K562 (cell line): ENCODE data around the gene RNASE13. TPM values are rescaled to one million over a fixed set of nuclear protein-coding genes. Genes with fewer than 3 reads are reported as not detected.

Experiments used
- ATAC-seq: fragments of 200-7000 bp; cut with Tn5 transposase; 3 replicates; pipeline ENCODE4 v1.9.1; 2020; ENCODE audit warnings: moderate library complexity
- BruUV-seq: library from RNA; stranded (reverse); fragments of 400-500 nt; replicated peaks from 2 replicates; lab custom pipeline; 2021; lab: Mats Ljungman, UMichigan
- CTCF ChIA-PET: fragments of 300-600 bp; formaldehyde crosslinking; extraction: SDS; loops from one replicate; lab custom pipeline; 2021; ENCODE audit warnings: low intra/inter-chr PET ratio; lab: Yijun Ruan, JAX
- POLR2A ChIA-PET: fragments of 300-600, 350-650 bp; sonication (Branson Sonifier 250); formaldehyde crosslinking; extraction: SDS; loops from one replicate; lab custom pipeline; 2021; ENCODE audit warnings: antibody characterized with exemption, inconsistent platforms; lab: Yijun Ruan, JAX
- DNase-seq, 4 experiments: peaks; one replicate each; pipeline versions ENCODE4 v3.0.0 to v3.0.0-alpha.2; 2011 to 2018; ENCODE audit warnings: low spot score in 3 of 4, mixed read lengths in 3 of 4; ENCODE audit errors: extremely low read depth in 1 of 4
- FAIRE-seq: peaks from 2 replicates; lab custom pipeline; 2011; peaks lifted over from hg19 to GRCh38; lab: Jason Lieb, UNC
- H2AFZ ChIP-seq: 2 replicates; pipeline ENCODE4 v1.6.0; 2011; ENCODE audit warnings: low read depth, low read length, control low read depth, inconsistent platforms
- H3K27ac ChIP-seq: fragments of 200-600 bp; 3 replicates; pipeline ENCODE4 v1.8.0; 2011; ENCODE audit warnings: low read depth, mild to moderate bottlenecking, control low read depth, inconsistent platforms, low read length, moderate library complexity, mixed read lengths; ENCODE audit errors: extremely low read depth
- H3K27me3 ChIP-seq, 2 experiments: fragments of 300-600 bp in 1 of 2; 2 replicates in 1 of 2; 3 replicates in 1 of 2; pipeline versions ENCODE4 v1.6.0 to v1.8.0; 2011; ENCODE audit warnings: inconsistent platforms in 2 of 2, low read length in 2 of 2, mild to moderate bottlenecking in 1 of 2, mixed read lengths in 1 of 2, moderate library complexity in 1 of 2; ENCODE audit not compliant: control insufficient read depth in 2 of 2, insufficient read depth in 2 of 2
- H3K36me3 ChIP-seq: fragments of 300-600 bp; 3 replicates; pipeline ENCODE4 v1.8.0; 2011; ENCODE audit warnings: mild to moderate bottlenecking, low read length, inconsistent platforms; ENCODE audit not compliant: control insufficient read depth, insufficient read depth
- H3K4me1 ChIP-seq, 2 experiments: fragments of 200-600 bp in 1 of 2; replicated peaks in 1 of 2; 2 replicates in 1 of 2; 3 replicates in 1 of 2; pipeline versions ENCODE4 v1.5.1 to v1.8.0; 2011; ENCODE audit warnings: inconsistent platforms in 2 of 2, low read length in 2 of 2, mild to moderate bottlenecking in 1 of 2, mixed read lengths in 1 of 2, moderate library complexity in 1 of 2; ENCODE audit not compliant: control insufficient read depth in 2 of 2, insufficient read depth in 2 of 2
- H3K4me2 ChIP-seq: 2 replicates; pipeline ENCODE4 v1.6.1; 2011; ENCODE audit warnings: low read length, control low read depth, inconsistent platforms, mixed read lengths; ENCODE audit not compliant: insufficient read depth
- H3K4me3 ChIP-seq: fragments of 200-600 bp; sonication (generic), shearing (Covaris generic); 2 replicates; pipeline ENCODE4 v1.5.1; 2016; ENCODE audit warnings: control low read depth, inconsistent platforms
- H3K79me2 ChIP-seq: fragments of 200-600 bp; 3 replicates; pipeline ENCODE4 v1.8.0; 2011; ENCODE audit warnings: low read length, inconsistent platforms; ENCODE audit not compliant: control insufficient read depth, insufficient read depth
- H3K9ac ChIP-seq, 2 experiments: 2 replicates each; pipeline versions ENCODE4 v1.6.0 to v1.6.1; 2011; ENCODE audit warnings: low read depth in 2 of 2, low read length in 2 of 2, control low read depth in 1 of 2, inconsistent platforms in 1 of 2, mild to moderate bottlenecking in 1 of 2, mixed read lengths in 1 of 2; ENCODE audit not compliant: insufficient read depth in 1 of 2
- H3K9me1 ChIP-seq: one replicate; pipeline ENCODE4 v1.6.0; 2011; ENCODE audit warnings: inconsistent platforms, mild to moderate bottlenecking, low read length, moderate library complexity; ENCODE audit not compliant: control insufficient read depth, insufficient read depth
- H3K9me3 ChIP-seq: replicated peaks from 2 replicates; pipeline ENCODE4 v1.5.1; 2011; ENCODE audit warnings: low read depth, low read length, inconsistent platforms; ENCODE audit not compliant: control insufficient read depth, insufficient read depth
- H4K20me1 ChIP-seq: replicated peaks from 2 replicates; pipeline ENCODE4 v1.6.1; 2011; ENCODE audit warnings: low read length, inconsistent platforms, mixed read lengths; ENCODE audit not compliant: control insufficient read depth, insufficient read depth
- ATF6 ChIP-seq: sonication (generic); formaldehyde crosslinking; IDR thresholded peaks from 2 replicates; pipeline ENCODE4 v1.4.0; 2020; ENCODE audit warnings: mild to moderate bottlenecking, missing genetic modification reagents
- KLF16 ChIP-seq: IDR thresholded peaks from 2 replicates; pipeline ENCODE4 v1.6.1; 2016; ENCODE audit warnings: antibody characterized with exemption
- MCM3 ChIP-seq: fragments of 450-650 bp; IDR thresholded peaks from 2 replicates; pipeline ENCODE4 v1.6.1; 2016
- ZNF639 ChIP-seq, 2 experiments: fragments of 200-800 bp in 1 of 2; sonication (Bioruptor generic) in 1 of 2; sonication (generic) in 1 of 2; formaldehyde crosslinking in 1 of 2; IDR thresholded peaks in 1 of 2; conservative IDR thresholded peaks in 1 of 2; 2 replicates each; pipeline versions ENCODE4 v1.5.0 to v1.6.1; 2016 to 2020; ENCODE audit warnings: missing compliant biosample characterization in 1 of 2, missing genetic modification characterization in 1 of 2, missing genetic modification reagents in 1 of 2
- WGBS: fragments of 100-300 bp; shearing (Covaris generic); methylation state at CpG from one replicate; pipeline ENCODE4 v1.1.6; 2016; ENCODE audit warnings: low coverage, mixed read lengths; ENCODE audit not compliant: insufficient coverage; ENCODE audit errors: missing lambda C conversion rate; 5-methylcytosine and 5-hydroxymethylcytosine counted together
- in situ Hi-C: fragments of 300-500 bp; cut with MboI; formaldehyde crosslinking; loops from 4 replicates; pipeline ENCODE4 v1.15.0; 2018; ENCODE audit warnings: inconsistent platforms, mixed read lengths
- intact Hi-C: fragments of 100-400 bp; cut with micrococcal nuclease; formaldehyde crosslinking; loops from 2 replicates; pipeline ENCODE4 v1.14.2; 2022
- polyA plus RNA-seq, 8 experiments: library from polyadenylated mRNA; depleted of rRNA in 4 of 8; stranded (reverse) in 5 of 8; unstranded in 3 of 8; fragments of >200 nt; fragmentation: Nextera tagmentation in 2 of 8; fragmentation: Illumina TruSeq in 1 of 8; extraction: Ambion mirVana in 2 of 8; extraction: Trizol in 1 of 8; gene quantifications; 2 replicates each; pipeline versions ENCODE4 v1.2.1 to v1.2.3, GENCODE V29; 2011 to 2014; ENCODE audit warnings: inconsistent platforms in 1 of 8, missing spikeins in 1 of 8
- total RNA-seq, 7 experiments: library from RNA; depleted of rRNA in 6 of 7; stranded (reverse); fragments of >200 nt in 6 of 7; fragmentation: Illumina TruSeq in 2 of 7; extraction: Trizol in 2 of 7; gene quantifications; 2 replicates each; pipeline versions ENCODE4 v1.2.1 to v1.2.3, GENCODE V29; 2011 to 2021; ENCODE audit warnings: low replicate concordance in 1 of 7
- TF ChIP-seq, protein P1 (sequence below): fragments of 450-650 bp; formaldehyde crosslinking; IDR thresholded peaks from 2 replicates; pipeline ENCODE4 v1.4.0; 2022; ENCODE audit warnings: missing genetic modification characterization

Gene RNASE13
- total and polyA plus RNA-seq, 9 of the 15 experiments (the other 6 are each of a cell fraction or from before 2014, with no cell fraction given), result not detected

GRCh38 chr14:21019366-21019765, 15.2 kb downstream of the RNASE13 start:
- H2AFZ ChIP-seq, result no peak overlapping the region
- H3K79me2 ChIP-seq, result peaks cover 16% of the 10 kb centered on the region
- FAIRE-seq, result no peak
- ATAC-seq, result no peak
- intact Hi-C loops, result no loop called here
- H3K4me3 ChIP-seq, result no peak overlapping the region
- WGBS, result 18% methylated on average over 1 of the region's 1 CpG
- CTCF ChIA-PET, result interaction anchor here (0.7 to 1.1 kb wide), 2 partner anchors 21 to 47 kb away, joined by 3 read pairs; no protein-coding TSS in a partner anchor
- peaks cover 10 to 22% of the 10 kb centered on the region in 2 experiments; a peak in 4 of 5 replicates for H3K4me1 ChIP-seq
- no peaks in the 10 kb centered on the region for H3K9me3 ChIP-seq
- no TSS peak for BruUV-seq
- H4K20me1 ChIP-seq, result no peaks in the 10 kb centered on the region
- peaks cover 37% of the 10 kb centered on the region; the same call in 1 of the 3 replicates for H3K36me3 ChIP-seq
- H3K27me3 ChIP-seq, result no peaks in the 10 kb centered on the region
- H3K27ac ChIP-seq, result no peak overlapping the region
- no peak overlapping the region for H3K9ac ChIP-seq
- no peak for DNase-seq
- H3K4me2 ChIP-seq, result no peak overlapping the region
- POLR2A ChIA-PET, result interaction anchor here (1.2 kb wide), 2 partner anchors 12 to 21 kb away, joined by 3 read pairs; no protein-coding TSS in a partner anchor
- H3K9me1 ChIP-seq, result no peaks in the 10 kb centered on the region
- TF ChIP-seq ATF6 (no peak), MCM3 (no peak), ZNF639 (CRISPR knock-in tag; conservative IDR thresholded peaks at IDR 0.05 in 1 of 2, IDR thresholded peaks at IDR 0.05 in 1 of 2) (no peak), KLF16 (no peak)
- TF ChIP-seq, protein P1, sequence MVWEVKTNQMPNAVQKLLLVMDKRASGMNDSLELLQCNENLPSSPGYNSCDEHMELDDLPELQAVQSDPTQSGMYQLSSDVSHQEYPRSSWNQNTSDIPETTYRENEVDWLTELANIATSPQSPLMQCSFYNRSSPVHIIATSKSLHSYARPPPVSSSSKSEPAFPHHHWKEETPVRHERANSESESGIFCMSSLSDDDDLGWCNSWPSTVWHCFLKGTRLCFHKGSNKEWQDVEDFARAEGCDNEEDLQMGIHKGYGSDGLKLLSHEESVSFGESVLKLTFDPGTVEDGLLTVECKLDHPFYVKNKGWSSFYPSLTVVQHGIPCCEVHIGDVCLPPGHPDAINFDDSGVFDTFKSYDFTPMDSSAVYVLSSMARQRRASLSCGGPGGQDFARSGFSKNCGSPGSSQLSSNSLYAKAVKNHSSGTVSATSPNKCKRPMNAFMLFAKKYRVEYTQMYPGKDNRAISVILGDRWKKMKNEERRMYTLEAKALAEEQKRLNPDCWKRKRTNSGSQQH (CRISPR knock-in tag), result no peak
- TF ChIP-seq, all 486 proteins: peak for 0
- in situ Hi-C loops, result no loop called here
